AG04449 (cell line): ENCODE data around the gene KAT7.

ENCODE experiments used
- CTCF ChIA-PET: fragments of 350-600 bp; formaldehyde crosslinking; extraction: SDS; loops from one replicate; lab custom pipeline; 2021; ENCODE audit warnings: antibody characterized with exemption; lab: Yijun Ruan, JAX
- POLR2A ChIA-PET: fragments of 400-600, 350-600 bp; formaldehyde crosslinking; extraction: SDS; loops from one replicate; lab custom pipeline; 2020; ENCODE audit warnings: antibody characterized with exemption, inconsistent platforms; lab: Yijun Ruan, JAX
- DNase-seq: peaks from one replicate; pipeline ENCODE4 v3.0.0-alpha.2; 2010; ENCODE audit warnings: low read depth, low spot score
- H3K4me3 ChIP-seq: 2 replicates; pipeline ENCODE4 v1.5.1; 2011; ENCODE audit warnings: low read depth, mild to moderate bottlenecking, control low read depth, low read length
- TF ChIP-seq, protein P1 (sequence below): IDR thresholded peaks from one replicate; pipeline ENCODE4 v1.5.1; 2011; ENCODE audit warnings: mild to moderate bottlenecking, moderate library complexity, low read length, control low read depth, inconsistent platforms; ENCODE audit not compliant: insufficient read depth; ENCODE audit errors: missing control alignments

KAT7 gene

DNA sequence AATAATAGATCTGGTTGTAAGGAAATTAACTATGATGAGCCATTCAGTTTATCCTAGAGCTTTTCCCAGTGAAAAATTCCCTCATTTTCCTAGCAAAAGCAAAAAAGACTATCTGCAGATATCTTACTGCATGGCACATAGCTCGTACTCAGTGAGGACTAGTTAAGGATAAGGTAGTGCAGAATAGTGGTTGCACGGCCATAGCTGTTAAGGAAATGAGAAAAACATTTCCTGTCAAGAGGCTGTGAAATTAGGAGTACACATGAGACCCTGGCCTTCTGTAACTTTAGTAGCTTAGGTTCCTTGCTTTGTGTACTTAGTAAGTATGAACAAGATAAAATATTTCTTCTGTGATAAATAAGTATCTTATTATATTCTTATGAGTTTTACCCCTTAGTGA, 10.3 kb downstream of the KAT7 start:
- DNase-seq, result no peak
- TF ChIP-seq, protein P1, sequence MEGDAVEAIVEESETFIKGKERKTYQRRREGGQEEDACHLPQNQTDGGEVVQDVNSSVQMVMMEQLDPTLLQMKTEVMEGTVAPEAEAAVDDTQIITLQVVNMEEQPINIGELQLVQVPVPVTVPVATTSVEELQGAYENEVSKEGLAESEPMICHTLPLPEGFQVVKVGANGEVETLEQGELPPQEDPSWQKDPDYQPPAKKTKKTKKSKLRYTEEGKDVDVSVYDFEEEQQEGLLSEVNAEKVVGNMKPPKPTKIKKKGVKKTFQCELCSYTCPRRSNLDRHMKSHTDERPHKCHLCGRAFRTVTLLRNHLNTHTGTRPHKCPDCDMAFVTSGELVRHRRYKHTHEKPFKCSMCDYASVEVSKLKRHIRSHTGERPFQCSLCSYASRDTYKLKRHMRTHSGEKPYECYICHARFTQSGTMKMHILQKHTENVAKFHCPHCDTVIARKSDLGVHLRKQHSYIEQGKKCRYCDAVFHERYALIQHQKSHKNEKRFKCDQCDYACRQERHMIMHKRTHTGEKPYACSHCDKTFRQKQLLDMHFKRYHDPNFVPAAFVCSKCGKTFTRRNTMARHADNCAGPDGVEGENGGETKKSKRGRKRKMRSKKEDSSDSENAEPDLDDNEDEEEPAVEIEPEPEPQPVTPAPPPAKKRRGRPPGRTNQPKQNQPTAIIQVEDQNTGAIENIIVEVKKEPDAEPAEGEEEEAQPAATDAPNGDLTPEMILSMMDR, result no peak
- ChIA-PET CTCF (interaction anchor here (1.2 to 1.8 kb wide), 2 partner anchors 20 to 231 kb away, joined by 3 to 4 read pairs; no protein-coding TSS in a partner anchor), POLR2A (no interaction called here)
- no peak overlapping the region for H3K4me3 ChIP-seq

GRCh38 chr17:49809056-49809455, 20.6 kb downstream of the KAT7 start:
- no peak overlapping the region for H3K4me3 ChIP-seq
- DNase-seq, result no peak
- TF ChIP-seq, protein P1, result no peak
- CTCF ChIA-PET, result no interaction called here
- POLR2A ChIA-PET, result no interaction called here

- H3K4me3 ChIP-seq, result no peak overlapping the region
- DNase-seq, result no peak
- ChIA-PET CTCF (interaction anchor here (1.2 to 4.0 kb wide), 3 partner anchors 182 to 259 kb away, joined by 3 to 16 read pairs (median 3); no protein-coding TSS in a partner anchor), POLR2A (no interaction called here)
- TF ChIP-seq, protein P1, result no peak
Measured at GRCh38 chr17:49814781-49815529, 26.5 kb downstream of the KAT7 start.

- TF ChIP-seq, protein P1, result no peak
- CTCF ChIA-PET, result interaction anchor here (0.6 to 4.0 kb wide), 3 partner anchors 122 to 182 kb away, joined by 3 to 16 read pairs (median 3); no protein-coding TSS in a partner anchor
Measured at GRCh38 chr17:49815761-49816281, 27.3 kb downstream of the KAT7 start.

DNA sequence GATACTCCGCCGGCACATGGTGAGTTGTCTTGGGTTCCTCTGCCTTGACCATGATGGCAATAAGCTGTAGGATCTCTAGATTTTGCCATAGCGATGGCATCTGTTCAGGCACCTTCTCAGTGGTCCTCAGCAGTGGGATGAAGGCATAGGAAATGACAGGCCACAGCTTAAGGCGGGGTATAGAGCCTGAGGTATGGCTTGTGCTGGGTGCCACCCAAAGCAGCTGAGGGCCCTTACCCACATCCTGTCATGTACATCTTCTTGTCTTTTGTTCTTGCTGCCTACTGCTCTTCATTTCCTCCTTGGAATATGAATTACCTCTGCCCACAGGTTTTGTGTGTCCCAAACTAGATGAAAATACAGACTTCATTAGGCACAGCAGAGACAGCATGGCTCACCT, 29.5 kb downstream of the KAT7 start:
- H3K4me3 ChIP-seq, result no peak overlapping the region
- POLR2A ChIA-PET, result no interaction called here
- TF ChIP-seq, protein P1, result no peak
- DNase-seq, result no peak
- CTCF ChIA-PET, result interaction anchor here (4.0 kb wide), 1 partner anchor 178 kb away, joined by 16 read pairs; no protein-coding TSS in a partner anchor

More at GRCh38 chr17:49815761-49816281, 27.3 kb downstream of the KAT7 start:
- DNase-seq, result no peak
- H3K4me3 ChIP-seq, result no peak overlapping the region
- POLR2A ChIA-PET, result no interaction called here

DNA sequence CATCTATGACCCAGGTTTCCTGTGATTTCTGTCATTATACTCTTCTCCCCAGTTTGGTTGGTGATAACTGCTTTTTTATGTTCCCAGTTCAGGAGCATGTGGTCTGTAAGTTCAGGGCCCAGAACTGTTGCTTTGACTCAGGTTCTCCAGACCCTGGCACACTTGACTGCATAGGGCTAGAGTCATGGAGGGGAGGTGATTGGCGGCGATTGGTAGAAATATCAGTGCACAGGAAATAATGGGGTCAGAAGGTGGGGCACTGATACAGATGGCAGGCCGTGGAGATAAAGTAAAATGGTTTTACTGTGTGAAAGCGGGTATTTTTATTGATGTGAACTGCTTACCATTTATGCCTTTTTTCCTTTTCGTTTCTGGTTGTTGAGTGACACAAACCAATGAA, 30.7 kb downstream of the KAT7 start:
- ChIA-PET POLR2A (no interaction called here), CTCF (interaction anchor here (4.0 kb wide), 1 partner anchor 177 kb away, joined by 16 read pairs; no protein-coding TSS in a partner anchor)
- DNase-seq, result no peak
- H3K4me3 ChIP-seq, result no peak overlapping the region
- TF ChIP-seq, protein P1, result no peak
